ENCODE measurements around the gene GLCCI1. TPM values are rescaled to one million over a fixed set of nuclear protein-coding genes. Genes with fewer than 3 reads are reported as not detected.

Gene GLCCI1
- total RNA-seq, 6 experiments from 2014 or later: 2.4 to 11.1 (median 5.0) TPM

- Histone ChIP-seq H3K27ac (no peak overlapping the region), H3K36me3 (no peaks in the 10 kb centered on the region), H3K4me1 (no peaks in the 10 kb centered on the region), H3K27me3 (no peaks in the 10 kb centered on the region), H3K9me3 (no peaks in the 10 kb centered on the region), H3K4me3 (no peak overlapping the region)
- no peak for DNase-seq
- TF ChIP-seq CTCF (IDR thresholded peaks at IDR 0.05): no peak
- no peak for TF ChIP-seq POLR2A (IDR thresholded peaks at IDR 0.05)
- intact Hi-C loops (cut with DNase I): no loop called here
- ATAC-seq: no peak
Observed at GRCh38 chr7:8063706-8064297, 95.2 kb downstream of the GLCCI1 start.

GRCh38 chr7:8064828-8065227 lies 96.2 kb downstream of the GLCCI1 start:
- intact Hi-C loops (cut with DNase I): no loop called here

GRCh38 chr7:8065356-8065813 lies 96.8 kb downstream of the GLCCI1 start:
- H3K4me1 ChIP-seq: no peaks in the 10 kb centered on the region
- 82% methylated on average over 2 of the region's 2 CpGs for WGBS (ENCODE audit: insufficient coverage, low coverage, low lambda C conversion rate, missing lambda C conversion rate)
- no peaks in the 10 kb centered on the region for H3K27me3 ChIP-seq
- no peak overlapping the region for H3K4me3 ChIP-seq
- DNase-seq (no peak), ATAC-seq (no peak)
- no peak overlapping the region for H3K27ac ChIP-seq
- no peaks in the 10 kb centered on the region for H3K36me3 ChIP-seq
- no peak for TF ChIP-seq CTCF (IDR thresholded peaks at IDR 0.05)
- intact Hi-C loops (cut with DNase I): no loop called here
- no peaks in the 10 kb centered on the region for H3K9me3 ChIP-seq

More at GRCh38 chr7:8064828-8065227, 96.2 kb downstream of the GLCCI1 start:
- no peaks in the 10 kb centered on the region for H3K4me1 ChIP-seq
- no peak for ATAC-seq
- H3K36me3 ChIP-seq: no peaks in the 10 kb centered on the region
- no peak overlapping the region for H3K4me3 ChIP-seq
- 97% methylated on average over 7 of the region's 12 CpGs for WGBS (ENCODE audit: insufficient coverage, low coverage, low lambda C conversion rate, missing lambda C conversion rate)
- no peak overlapping the region for H3K27ac ChIP-seq
- TF ChIP-seq CTCF (IDR thresholded peaks at IDR 0.05): no peak
- TF ChIP-seq POLR2A (IDR thresholded peaks at IDR 0.05): no peak
- H3K27me3 ChIP-seq: no peaks in the 10 kb centered on the region
- H3K9me3 ChIP-seq: no peaks in the 10 kb centered on the region
- DNase-seq: no peak

- Histone ChIP-seq H3K4me3 (no peak overlapping the region), H3K36me3 (no peaks in the 10 kb centered on the region), H3K27ac (no peak overlapping the region), H3K27me3 (no peaks in the 10 kb centered on the region), H3K9me3 (no peaks in the 10 kb centered on the region), H3K4me1 (no peaks in the 10 kb centered on the region)
- TF ChIP-seq CTCF (IDR thresholded peaks at IDR 0.05) (no peak), POLR2A (IDR thresholded peaks at IDR 0.05) (no peak)
- intact Hi-C loops (cut with DNase I): no loop called here
- DNase-seq (no peak), ATAC-seq (no peak)
- 94% methylated on average over 8 of the region's 12 CpGs for WGBS (ENCODE audit: insufficient coverage, low coverage, low lambda C conversion rate, missing lambda C conversion rate)
Observed at GRCh38 chr7:8068892-8069686, 100.5 kb downstream of the GLCCI1 start.

Data from right lobe of liver (tissue), 6 donors.